ENCODE measurements around the gene ATF6.

The ATF6 gene

DNA sequence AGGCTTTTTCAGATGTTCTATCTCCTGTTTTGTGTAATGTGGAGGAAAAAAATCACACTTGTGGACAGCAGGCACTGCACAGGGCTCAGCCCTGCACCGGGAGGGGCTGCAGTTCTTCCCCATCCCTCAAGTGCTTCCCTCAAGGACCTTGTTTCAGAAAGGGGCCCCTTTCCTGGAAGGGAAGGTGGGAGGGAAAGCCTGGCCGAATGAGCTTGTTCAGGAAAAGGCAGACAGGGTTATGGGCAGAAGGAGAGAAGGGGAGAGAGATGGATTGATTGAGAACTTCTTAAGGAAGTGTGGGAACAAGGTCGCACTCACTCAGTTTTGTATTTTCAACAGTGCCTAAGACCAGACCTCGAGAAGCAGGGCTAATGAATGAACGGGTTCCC is 216.4 kb downstream of the ATF6 start:
- DNase-seq (ENCODE audit: low spot score): no peak
- in situ Hi-C loops (cut with MboI; ENCODE audit: low sequenced_read_pairs, unreplicated experiment): no loop called here
- TF ChIP-seq, protein P1, sequence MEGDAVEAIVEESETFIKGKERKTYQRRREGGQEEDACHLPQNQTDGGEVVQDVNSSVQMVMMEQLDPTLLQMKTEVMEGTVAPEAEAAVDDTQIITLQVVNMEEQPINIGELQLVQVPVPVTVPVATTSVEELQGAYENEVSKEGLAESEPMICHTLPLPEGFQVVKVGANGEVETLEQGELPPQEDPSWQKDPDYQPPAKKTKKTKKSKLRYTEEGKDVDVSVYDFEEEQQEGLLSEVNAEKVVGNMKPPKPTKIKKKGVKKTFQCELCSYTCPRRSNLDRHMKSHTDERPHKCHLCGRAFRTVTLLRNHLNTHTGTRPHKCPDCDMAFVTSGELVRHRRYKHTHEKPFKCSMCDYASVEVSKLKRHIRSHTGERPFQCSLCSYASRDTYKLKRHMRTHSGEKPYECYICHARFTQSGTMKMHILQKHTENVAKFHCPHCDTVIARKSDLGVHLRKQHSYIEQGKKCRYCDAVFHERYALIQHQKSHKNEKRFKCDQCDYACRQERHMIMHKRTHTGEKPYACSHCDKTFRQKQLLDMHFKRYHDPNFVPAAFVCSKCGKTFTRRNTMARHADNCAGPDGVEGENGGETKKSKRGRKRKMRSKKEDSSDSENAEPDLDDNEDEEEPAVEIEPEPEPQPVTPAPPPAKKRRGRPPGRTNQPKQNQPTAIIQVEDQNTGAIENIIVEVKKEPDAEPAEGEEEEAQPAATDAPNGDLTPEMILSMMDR (IDR thresholded peaks at IDR 0.05; ENCODE audit: borderline replicate concordance, control extremely low read depth, extremely low read depth, insufficient read depth, missing control alignments): no peak

DNA sequence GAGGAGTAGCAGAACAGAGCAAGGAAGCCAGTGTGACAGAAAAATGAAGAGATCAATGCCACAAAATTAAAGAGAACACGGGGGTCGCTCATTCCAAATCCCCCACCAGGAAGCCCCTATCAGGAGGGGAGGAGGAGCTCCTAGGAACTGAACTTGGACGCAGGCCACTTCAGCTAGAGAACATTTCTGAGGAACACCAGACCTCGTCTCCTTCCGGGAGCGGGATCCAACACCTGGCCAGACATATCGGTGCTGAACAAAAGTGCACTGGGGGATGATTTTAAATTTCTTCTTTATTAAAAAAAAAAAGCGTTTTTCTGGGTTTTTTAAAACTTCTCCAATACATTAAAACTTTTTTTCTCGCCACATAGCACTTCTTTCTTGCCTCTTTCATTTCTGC is 216.8 kb downstream of the ATF6 start:
- TF ChIP-seq, protein P1 (IDR thresholded peaks at IDR 0.05; ENCODE audit: borderline replicate concordance, control extremely low read depth, extremely low read depth, insufficient read depth, missing control alignments): no peak
- in situ Hi-C loops (cut with MboI; ENCODE audit: low sequenced_read_pairs, unreplicated experiment): no loop called here
- no peak for DNase-seq (ENCODE audit: low spot score)

DNA sequence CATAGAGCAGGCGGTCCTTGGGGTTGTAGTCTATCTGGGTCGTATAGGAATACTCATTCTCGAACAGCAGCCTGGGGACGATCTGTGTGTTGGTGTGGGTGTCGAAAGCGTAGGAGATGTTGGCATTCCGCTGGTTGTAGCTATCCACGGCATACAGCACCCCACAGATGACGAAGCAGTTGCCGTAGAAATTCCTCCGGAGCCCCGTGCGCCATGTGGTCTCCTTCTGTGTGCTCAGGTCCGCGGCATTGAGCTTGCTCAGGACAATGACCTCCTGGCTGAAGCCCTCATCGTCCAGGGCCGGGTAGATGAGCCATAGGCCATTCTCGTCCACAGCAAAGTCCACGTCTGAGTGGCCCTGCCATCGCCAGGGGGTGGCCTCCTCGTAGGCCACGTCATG is 217.6 kb downstream of the ATF6 start:
- DNase-seq (ENCODE audit: low spot score): no peak
- in situ Hi-C loops (cut with MboI; ENCODE audit: low sequenced_read_pairs, unreplicated experiment): no loop called here
- TF ChIP-seq, protein P1 (IDR thresholded peaks at IDR 0.05; ENCODE audit: borderline replicate concordance, control extremely low read depth, extremely low read depth, insufficient read depth, missing control alignments): no peak

DNA sequence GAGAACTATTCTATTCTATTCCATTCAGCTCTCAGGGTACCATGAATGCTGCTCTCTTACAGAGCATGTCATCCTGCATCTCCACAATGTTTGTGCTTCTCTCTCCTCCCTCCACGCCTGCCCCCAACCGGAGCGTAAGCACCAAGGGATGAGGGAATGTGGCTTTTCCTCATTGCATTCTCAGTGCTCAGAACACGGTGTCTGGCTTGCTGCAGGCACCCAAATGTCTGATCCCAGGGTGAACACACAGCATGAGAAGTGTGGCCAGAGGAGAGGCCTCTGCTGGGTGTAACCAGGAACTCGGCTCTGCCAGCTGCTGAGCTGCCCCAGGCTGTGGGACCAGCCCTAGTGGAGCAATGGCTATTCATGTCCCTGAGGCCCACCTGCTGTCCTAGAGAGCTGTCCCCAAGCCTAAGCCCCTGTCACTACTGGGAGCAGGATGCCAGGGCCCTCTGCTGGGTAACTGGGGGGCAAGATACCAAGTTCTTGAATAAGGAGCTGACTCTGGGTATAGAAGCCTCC is 219.2 kb downstream of the ATF6 start:
- TF ChIP-seq, protein P1 (IDR thresholded peaks at IDR 0.05; ENCODE audit: borderline replicate concordance, control extremely low read depth, extremely low read depth, insufficient read depth, missing control alignments): no peak
- no peak for DNase-seq (ENCODE audit: low spot score)
- in situ Hi-C loops (cut with MboI; ENCODE audit: low sequenced_read_pairs, unreplicated experiment): no loop called here

DNA sequence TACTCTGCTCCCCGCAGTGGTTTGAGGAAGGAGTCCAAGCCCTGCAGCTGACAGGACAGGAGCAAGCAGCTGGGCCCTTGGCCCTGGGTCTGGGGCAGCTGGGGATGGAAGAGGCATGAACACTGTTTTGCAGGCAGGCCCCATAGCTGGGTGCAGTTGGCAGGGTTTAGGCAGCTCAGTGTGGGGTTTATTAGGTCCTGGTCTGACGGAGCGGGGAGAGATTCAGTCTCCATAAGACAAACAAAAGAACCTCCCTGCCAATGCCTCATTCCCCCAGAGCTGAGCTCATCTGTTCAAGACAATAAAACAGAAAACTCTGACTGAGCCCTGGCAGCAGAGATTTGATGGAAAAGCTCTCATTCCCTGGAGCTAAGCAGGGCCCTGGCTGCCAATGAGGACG is 220.2 kb downstream of the ATF6 start:
- no peak for DNase-seq (ENCODE audit: low spot score)
- TF ChIP-seq, protein P1 (IDR thresholded peaks at IDR 0.05; ENCODE audit: borderline replicate concordance, control extremely low read depth, extremely low read depth, insufficient read depth, missing control alignments): no peak
- in situ Hi-C loops (cut with MboI; ENCODE audit: low sequenced_read_pairs, unreplicated experiment): no loop called here

DNA sequence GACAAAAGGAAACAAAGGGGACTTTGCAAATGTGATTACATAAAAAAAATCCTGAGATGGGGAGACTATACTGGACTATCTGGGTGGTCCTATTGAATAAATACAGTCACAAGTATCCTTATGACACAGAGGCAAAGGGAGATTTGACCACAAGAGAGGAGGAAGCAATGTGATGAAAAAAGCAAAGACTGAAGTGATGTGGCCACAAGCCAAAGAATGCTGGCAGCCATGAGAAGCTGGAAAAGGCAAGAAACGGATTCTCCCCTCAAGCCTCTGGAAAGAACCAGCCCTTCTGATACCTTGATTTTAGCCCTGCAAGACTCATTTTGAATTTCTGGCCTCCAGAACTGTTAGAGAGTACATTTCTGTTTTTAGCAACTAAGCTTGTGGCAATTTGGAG is 221.2 kb downstream of the ATF6 start:
- in situ Hi-C loops (cut with MboI; ENCODE audit: low sequenced_read_pairs, unreplicated experiment): no loop called here
- TF ChIP-seq, protein P1 (IDR thresholded peaks at IDR 0.05; ENCODE audit: borderline replicate concordance, control extremely low read depth, extremely low read depth, insufficient read depth, missing control alignments): no peak
- no peak for DNase-seq (ENCODE audit: low spot score)

DNA sequence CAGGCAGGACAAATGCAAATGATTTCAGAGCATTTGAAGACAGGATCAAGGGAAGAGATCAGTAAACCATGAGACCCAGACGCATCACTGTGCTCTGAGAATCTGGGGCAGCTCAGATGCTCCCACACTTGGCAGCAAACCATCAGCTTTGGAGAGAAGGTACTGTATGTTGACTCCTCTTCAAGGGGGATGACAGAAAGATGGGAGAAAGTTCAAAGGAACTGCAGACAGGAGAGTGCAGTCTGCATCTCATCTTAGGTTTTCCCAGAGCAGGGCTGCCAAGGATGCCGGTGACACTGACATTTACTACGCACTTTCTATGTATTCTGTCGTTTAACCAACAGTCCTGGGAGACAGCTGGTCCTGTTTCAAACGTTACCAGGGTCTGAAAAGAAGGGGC is 221.8 kb downstream of the ATF6 start:
- no peak for DNase-seq (ENCODE audit: low spot score)
- TF ChIP-seq, protein P1 (IDR thresholded peaks at IDR 0.05; ENCODE audit: borderline replicate concordance, control extremely low read depth, extremely low read depth, insufficient read depth, missing control alignments): no peak
- in situ Hi-C loops (cut with MboI; ENCODE audit: low sequenced_read_pairs, unreplicated experiment): no loop called here
